ENCODE measurements around the gene FBXW8.
A peak's percentile ranks its signal among the peaks of the same experiment; 100 is the strongest.

The FBXW8 gene

GRCh38 chr12:116887897-116888296 lies 22.9 kb upstream of the FBXW8 start:
- no peak for DNase-seq

- DNase-seq = no peak
Measured at GRCh38 chr12:116890330-116890729, 20.4 kb upstream of the FBXW8 start.

- DNase-seq = no peak
Measured at GRCh38 chr12:116891019-116891418, 19.7 kb upstream of the FBXW8 start.

- no peak for DNase-seq
Measured at GRCh38 chr12:116892349-116893140, 18.2 kb upstream of the FBXW8 start.

- DNase-seq = no peak
Measured at GRCh38 chr12:116894913-116895312, 15.8 kb upstream of the FBXW8 start.

- DNase-seq = no peak
Measured at GRCh38 chr12:116896411-116896924, 14.3 kb upstream of the FBXW8 start.

GRCh38 chr12:116897476-116897875 lies 13.3 kb upstream of the FBXW8 start:
- no peak for DNase-seq

GRCh38 chr12:116898669-116899068 lies 12.1 kb upstream of the FBXW8 start:
- DNase-seq = no peak

GRCh38 chr12:116901612-116902011 lies 9.1 kb upstream of the FBXW8 start:
- DNase-seq = no peak

GRCh38 chr12:116903818-116904217 lies 6.9 kb upstream of the FBXW8 start:
- DNase-seq = no peak

GRCh38 chr12:116906285-116906684 lies 4.5 kb upstream of the FBXW8 start:
- no peak for DNase-seq

GRCh38 chr12:116910280-116910644 lies 488 bp upstream of the FBXW8 start:
- no peak for DNase-seq

- DNase-seq = no peak
Measured at GRCh38 chr12:116915326-116915725, 4.6 kb downstream of the FBXW8 start.

- no peak for DNase-seq
Measured at GRCh38 chr12:116916122-116916521, 5.4 kb downstream of the FBXW8 start.

GRCh38 chr12:116916714-116917114 lies 6.0 kb downstream of the FBXW8 start:
- no peak for DNase-seq

- DNase-seq = no peak
Measured at GRCh38 chr12:116918464-116918863, 7.7 kb downstream of the FBXW8 start.

- no peak for DNase-seq
Measured at GRCh38 chr12:116919247-116919661, 8.5 kb downstream of the FBXW8 start.

- DNase-seq = no peak
Measured at GRCh38 chr12:116919706-116920485, 9.1 kb downstream of the FBXW8 start.

- no peak for DNase-seq
Measured at GRCh38 chr12:116920939-116921338, 10.2 kb downstream of the FBXW8 start.

GRCh38 chr12:116922194-116922897 lies 11.6 kb downstream of the FBXW8 start:
- DNase-seq = no peak

GRCh38 chr12:116924558-116925453 lies 14.1 kb downstream of the FBXW8 start:
- peak in 1 of 14 donors; percentile 12 for DNase-seq
